Gastrocnemius medialis (tissue), 4 donors: ENCODE data around the gene OR4E1. TPM values are rescaled to one million over a fixed set of nuclear protein-coding genes. Genes with fewer than 3 reads are reported as not detected.

Experiments
- ATAC-seq, 2 donors: fragments of 150-250 bp; one replicate each; pipeline ENCODE4 v1.9.1; 2016
- DNase-seq, 2 donors: peaks; one replicate each; pipeline ENCODE4 v3.0.0-alpha.2; 2019
- H3K27ac ChIP-seq, 4 donors: fragments of 200-600 bp; sonication (generic); 1 replicate in 1 of 4; 2 replicates in 3 of 4; pipeline ENCODE4 v1.5.1; 2016 to 2018; ENCODE audit warnings: mild to moderate bottlenecking in 2 of 4, moderate library complexity in 1 of 4
- H3K27me3 ChIP-seq, 3 donors: fragments of 200-600 bp; sonication (generic) in 2 of 3; 1 replicate in 1 of 3; 2 replicates in 2 of 3; pipeline versions ENCODE4 v1.5.1 to v1.6.0; 2016 to 2019; ENCODE audit warnings: mild to moderate bottlenecking in 1 of 3, moderate library complexity in 1 of 3
- H3K36me3 ChIP-seq, 2 donors: fragments of 200-600 bp; sonication (generic) in 1 of 2; one replicate each; pipeline ENCODE4 v1.5.1; 2017 to 2018
- H3K4me1 ChIP-seq, 2 donors: fragments of 200-600 bp; sonication (generic) in 1 of 2; one replicate each; pipeline ENCODE4 v1.5.1; 2016 to 2017; ENCODE audit warnings: mild to moderate bottlenecking in 2 of 2
- H3K4me3 ChIP-seq, 4 donors: fragments of 200-600 bp; sonication (generic) in 3 of 4; 1 replicate in 1 of 4; 2 replicates in 3 of 4; pipeline ENCODE4 v1.5.1; 2016 to 2019; ENCODE audit warnings: mild to moderate bottlenecking in 2 of 4
- H3K9me3 ChIP-seq, 3 donors: fragments of 200-600 bp; sonication (generic) in 2 of 3; 1 replicate in 1 of 3; 2 replicates in 2 of 3; pipeline ENCODE4 v1.5.1; 2016 to 2019
- CTCF ChIP-seq, 5 experiments: fragments of 450-650 bp in 3 of 5; fragments of 200-600 bp in 2 of 5; sonication (generic) in 2 of 5; IDR thresholded peaks in 4 of 5; conservative IDR thresholded peaks in 1 of 5; 1 replicate in 4 of 5; 2 replicates in 1 of 5; pipeline ENCODE4 v1.5.1; 2016 to 2019; ENCODE audit warnings: antibody characterized with exemption in 5 of 5, mild to moderate bottlenecking in 3 of 5, moderate library complexity in 3 of 5
- POLR2A ChIP-seq, 2 donors: fragments of 450-650 bp; IDR thresholded peaks; one replicate each; pipeline ENCODE4 v1.6.1; 2017; ENCODE audit warnings: antibody characterized with exemption in 2 of 2, mild to moderate bottlenecking in 2 of 2, moderate library complexity in 2 of 2
- in situ Hi-C, 4 donors: fragments of 200-750 bp; cut with MboI; loops; one replicate each; pipeline versions ENCODE4 v1.15.0 to v1.8.0; 2017; ENCODE audit warnings: low sequenced_read_pairs in 4 of 4
- intact Hi-C: fragments of 100-400 bp; cut with DNase I; formaldehyde crosslinking; loops from one replicate; pipeline ENCODE4 v1.15.1; 2023; ENCODE audit warnings: low total_unique reads
- total RNA-seq, 4 donors: library from RNA; depleted of rRNA; stranded (reverse); fragments of >200 nt; gene quantifications; one replicate each; pipeline versions ENCODE4 v1.1.0 to v1.2.3, GENCODE V29; 2016

The OR4E1 gene
- total RNA-seq, 4 donors from 2014 or later = not detected

DNA sequence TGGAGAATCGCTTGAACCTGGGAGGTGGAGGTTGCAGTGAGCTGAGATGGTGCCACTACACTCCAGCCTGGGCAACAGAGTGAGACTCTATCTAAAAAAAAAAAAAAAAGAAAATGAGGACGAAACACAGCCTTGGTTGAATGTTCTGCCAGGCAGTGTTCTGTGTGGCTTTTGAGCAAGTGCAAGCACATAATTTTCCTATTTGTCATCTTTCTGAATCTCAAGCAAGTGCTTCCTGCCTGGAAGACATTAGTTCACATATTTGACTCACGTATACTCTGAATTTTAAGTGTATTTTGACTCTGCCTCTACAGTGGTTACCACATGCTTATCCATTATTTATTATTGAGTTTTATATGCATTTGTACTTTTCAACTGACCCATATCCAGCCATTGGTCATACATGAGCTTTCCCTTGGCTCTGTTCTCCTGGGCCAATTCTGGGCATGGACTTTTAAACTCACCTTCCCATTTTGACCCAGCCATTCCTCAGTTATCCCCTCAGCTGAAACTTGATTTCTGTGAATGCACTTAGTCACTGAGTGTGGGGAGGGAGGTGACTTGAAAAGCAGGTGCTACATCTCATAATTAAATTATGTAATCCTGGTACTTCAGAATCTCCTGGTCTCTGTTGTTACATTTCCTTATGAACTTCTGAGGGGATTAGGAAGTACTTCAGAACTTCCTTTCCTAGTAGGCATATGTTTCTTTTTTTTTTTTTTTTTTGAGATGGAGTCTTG lies 47.0 kb downstream of the OR4E1 start:
- Histone ChIP-seq H3K27ac (no peak overlapping the region), H3K9me3 (no peaks in the 10 kb centered on the region), H3K4me1 (no peaks in the 10 kb centered on the region), H3K4me3 (no peak overlapping the region), H3K36me3 (no peaks in the 10 kb centered on the region), H3K27me3 (no peaks in the 10 kb centered on the region)
- ATAC-seq (no peak), DNase-seq (no peak)
- in situ Hi-C loops = no loop called here
- intact Hi-C loops = no loop called here
- TF ChIP-seq CTCF (IDR thresholded peaks at IDR 0.05 in 4 of 5, conservative IDR thresholded peaks at IDR 0.05 in 1 of 5) (no peak), POLR2A (IDR thresholded peaks at IDR 0.05) (no peak)

Other genes with a start within 250 kb of the OR4E1 start
- 10 to 100 TPM; 23.8 to 49.5 (median 37.6) TPM for gene CHD8, start 217.7 kb downstream of the OR4E1 start, total RNA-seq
- gene RAB2B, start 196.9 kb downstream of the OR4E1 start, total RNA-seq = 10 to 100 TPM in 1 of 4 donors, 1 to 10 TPM in 3; 4.8 to 13.6 (median 8.0) TPM
- gene TOX4, start 196.6 kb downstream of the OR4E1 start, total RNA-seq = 100 to 1,000 TPM in 2 of 4 donors, 10 to 100 TPM in 2; 57.2 to 135 (median 112) TPM
- 10 to 100 TPM; 16.5 to 52.4 (median 34.6) TPM for gene METTL3, start 162.5 kb downstream of the OR4E1 start, total RNA-seq
- 1 to 10 TPM in 3 of 4 donors, under 1 TPM in 1; 0.80 to 2.0 (median 1.1) TPM for gene SALL2, start 147.5 kb downstream of the OR4E1 start, total RNA-seq
- not detected for gene OR10G3, start 93.7 kb downstream of the OR4E1 start, total RNA-seq
- not detected for gene OR10G2, start 38.9 kb downstream of the OR4E1 start, total RNA-seq
- gene OR4E2, start 20.0 kb downstream of the OR4E1 start, total RNA-seq = not detected